Neural cell (in vitro differentiated cells): ENCODE results near the gene NTN5.

Experiments
- TF ChIP-seq, protein P1 (sequence below): IDR thresholded peaks from 2 replicates; pipeline ENCODE4 v1.6.1; 2012; ENCODE audit warnings: borderline replicate concordance
- TF ChIP-seq, protein P2 (sequence below): fragments of 450-650 bp; IDR thresholded peaks from 2 replicates; pipeline ENCODE4 v1.5.1; 2014; ENCODE audit warnings: antibody characterized with exemption, mild to moderate bottlenecking, moderate library complexity; ENCODE audit not compliant: poor library complexity, severe bottlenecking

DNA sequence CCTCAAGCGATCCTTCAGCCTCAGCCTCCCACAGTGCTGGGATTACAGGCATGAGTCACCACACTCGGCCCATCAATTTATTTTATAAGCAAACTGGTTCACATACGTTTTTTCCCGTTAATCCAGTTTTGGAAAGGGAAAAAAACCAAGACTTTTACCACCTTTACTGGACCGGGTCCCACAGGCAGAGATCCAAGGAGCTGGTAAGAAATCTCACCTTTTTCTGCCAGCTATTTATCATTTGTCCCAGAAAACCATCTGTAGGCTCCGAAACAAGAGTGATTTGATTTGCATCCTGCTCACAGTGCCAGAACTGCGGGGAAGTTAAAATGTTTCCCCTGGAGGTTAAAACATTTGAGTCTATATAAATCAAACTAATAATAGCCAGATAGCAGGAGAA lies 16.6 kb upstream of the NTN5 start:
- TF ChIP-seq, protein P1, sequence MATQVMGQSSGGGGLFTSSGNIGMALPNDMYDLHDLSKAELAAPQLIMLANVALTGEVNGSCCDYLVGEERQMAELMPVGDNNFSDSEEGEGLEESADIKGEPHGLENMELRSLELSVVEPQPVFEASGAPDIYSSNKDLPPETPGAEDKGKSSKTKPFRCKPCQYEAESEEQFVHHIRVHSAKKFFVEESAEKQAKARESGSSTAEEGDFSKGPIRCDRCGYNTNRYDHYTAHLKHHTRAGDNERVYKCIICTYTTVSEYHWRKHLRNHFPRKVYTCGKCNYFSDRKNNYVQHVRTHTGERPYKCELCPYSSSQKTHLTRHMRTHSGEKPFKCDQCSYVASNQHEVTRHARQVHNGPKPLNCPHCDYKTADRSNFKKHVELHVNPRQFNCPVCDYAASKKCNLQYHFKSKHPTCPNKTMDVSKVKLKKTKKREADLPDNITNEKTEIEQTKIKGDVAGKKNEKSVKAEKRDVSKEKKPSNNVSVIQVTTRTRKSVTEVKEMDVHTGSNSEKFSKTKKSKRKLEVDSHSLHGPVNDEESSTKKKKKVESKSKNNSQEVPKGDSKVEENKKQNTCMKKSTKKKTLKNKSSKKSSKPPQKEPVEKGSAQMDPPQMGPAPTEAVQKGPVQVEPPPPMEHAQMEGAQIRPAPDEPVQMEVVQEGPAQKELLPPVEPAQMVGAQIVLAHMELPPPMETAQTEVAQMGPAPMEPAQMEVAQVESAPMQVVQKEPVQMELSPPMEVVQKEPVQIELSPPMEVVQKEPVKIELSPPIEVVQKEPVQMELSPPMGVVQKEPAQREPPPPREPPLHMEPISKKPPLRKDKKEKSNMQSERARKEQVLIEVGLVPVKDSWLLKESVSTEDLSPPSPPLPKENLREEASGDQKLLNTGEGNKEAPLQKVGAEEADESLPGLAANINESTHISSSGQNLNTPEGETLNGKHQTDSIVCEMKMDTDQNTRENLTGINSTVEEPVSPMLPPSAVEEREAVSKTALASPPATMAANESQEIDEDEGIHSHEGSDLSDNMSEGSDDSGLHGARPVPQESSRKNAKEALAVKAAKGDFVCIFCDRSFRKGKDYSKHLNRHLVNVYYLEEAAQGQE = no peak
- TF ChIP-seq, protein P2, sequence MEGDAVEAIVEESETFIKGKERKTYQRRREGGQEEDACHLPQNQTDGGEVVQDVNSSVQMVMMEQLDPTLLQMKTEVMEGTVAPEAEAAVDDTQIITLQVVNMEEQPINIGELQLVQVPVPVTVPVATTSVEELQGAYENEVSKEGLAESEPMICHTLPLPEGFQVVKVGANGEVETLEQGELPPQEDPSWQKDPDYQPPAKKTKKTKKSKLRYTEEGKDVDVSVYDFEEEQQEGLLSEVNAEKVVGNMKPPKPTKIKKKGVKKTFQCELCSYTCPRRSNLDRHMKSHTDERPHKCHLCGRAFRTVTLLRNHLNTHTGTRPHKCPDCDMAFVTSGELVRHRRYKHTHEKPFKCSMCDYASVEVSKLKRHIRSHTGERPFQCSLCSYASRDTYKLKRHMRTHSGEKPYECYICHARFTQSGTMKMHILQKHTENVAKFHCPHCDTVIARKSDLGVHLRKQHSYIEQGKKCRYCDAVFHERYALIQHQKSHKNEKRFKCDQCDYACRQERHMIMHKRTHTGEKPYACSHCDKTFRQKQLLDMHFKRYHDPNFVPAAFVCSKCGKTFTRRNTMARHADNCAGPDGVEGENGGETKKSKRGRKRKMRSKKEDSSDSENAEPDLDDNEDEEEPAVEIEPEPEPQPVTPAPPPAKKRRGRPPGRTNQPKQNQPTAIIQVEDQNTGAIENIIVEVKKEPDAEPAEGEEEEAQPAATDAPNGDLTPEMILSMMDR = no peak
